Fibroblast of lung (primary cell): Measurements from ENCODE around the gene GOLPH3L.
"Not testable (repeated sequence)": the region's sequence is repeated elsewhere in the genome, so short reads cannot be mapped to it uniquely, and the experiment has no call there.

ENCODE experiments used
- EZH2 ChIP-seq: IDR thresholded peaks from 2 replicates; pipeline ENCODE4 v1.5.1; 2012; ENCODE audit warnings: low read length, control low read depth, mild to moderate bottlenecking; ENCODE audit errors: missing control alignments
- TF ChIP-seq, protein P1 (sequence below), 2 donors: IDR thresholded peaks in 1 of 2; conservative IDR thresholded peaks in 1 of 2; 1 replicate in 1 of 2; 2 replicates in 1 of 2; pipeline ENCODE4 v1.5.1; 2011 to 2012; ENCODE audit warnings: low read length in 2 of 2, control low read depth in 1 of 2, inconsistent platforms in 1 of 2, low read depth in 1 of 2, mild to moderate bottlenecking in 1 of 2

- TF ChIP-seq, protein P1, sequence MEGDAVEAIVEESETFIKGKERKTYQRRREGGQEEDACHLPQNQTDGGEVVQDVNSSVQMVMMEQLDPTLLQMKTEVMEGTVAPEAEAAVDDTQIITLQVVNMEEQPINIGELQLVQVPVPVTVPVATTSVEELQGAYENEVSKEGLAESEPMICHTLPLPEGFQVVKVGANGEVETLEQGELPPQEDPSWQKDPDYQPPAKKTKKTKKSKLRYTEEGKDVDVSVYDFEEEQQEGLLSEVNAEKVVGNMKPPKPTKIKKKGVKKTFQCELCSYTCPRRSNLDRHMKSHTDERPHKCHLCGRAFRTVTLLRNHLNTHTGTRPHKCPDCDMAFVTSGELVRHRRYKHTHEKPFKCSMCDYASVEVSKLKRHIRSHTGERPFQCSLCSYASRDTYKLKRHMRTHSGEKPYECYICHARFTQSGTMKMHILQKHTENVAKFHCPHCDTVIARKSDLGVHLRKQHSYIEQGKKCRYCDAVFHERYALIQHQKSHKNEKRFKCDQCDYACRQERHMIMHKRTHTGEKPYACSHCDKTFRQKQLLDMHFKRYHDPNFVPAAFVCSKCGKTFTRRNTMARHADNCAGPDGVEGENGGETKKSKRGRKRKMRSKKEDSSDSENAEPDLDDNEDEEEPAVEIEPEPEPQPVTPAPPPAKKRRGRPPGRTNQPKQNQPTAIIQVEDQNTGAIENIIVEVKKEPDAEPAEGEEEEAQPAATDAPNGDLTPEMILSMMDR (conservative IDR thresholded peaks at IDR 0.05 in 1 of 2, IDR thresholded peaks at IDR 0.05 in 1 of 2; ENCODE audit: low read depth in 1 of 2, low read length in 2 of 2): not testable (repeated sequence)
- TF ChIP-seq EZH2: not testable (repeated sequence)
These were observed 72.8 kb downstream of the GOLPH3L start for GRCh38 chr1:150624134-150624533.
